GM18870 (cell line): ENCODE data around the gene METTL3.
A peak's percentile ranks its signal among the peaks of the same experiment; 100 is the strongest.

ENCODE experiments used
- ATAC-seq: cut with Tn5 transposase; IDR thresholded peaks from one replicate; pipeline ENCODE4 v1.9.1; 2021; ENCODE audit warnings: moderate library complexity; ENCODE audit not compliant: unreplicated experiment

The METTL3 gene

GRCh38 chr14:21527318-21527679, 16.2 kb upstream of the METTL3 start:
- no peak for ATAC-seq

- no peak for ATAC-seq
Observed at GRCh38 chr14:21526672-21527317, 15.7 kb upstream of the METTL3 start.

GRCh38 chr14:21525962-21526671, 15.0 kb upstream of the METTL3 start, which contains the start of gene SALL2:
Gene SALL2, minus strand, starts transcription at chr14:21526346. Its CDS starts 219 bp downstream, at chr14:21526127.
- no peak for ATAC-seq

GRCh38 chr14:21525571-21525961, 14.4 kb upstream of the METTL3 start:
- no peak for ATAC-seq

GRCh38 chr14:21524575-21525490, 13.7 kb upstream of the METTL3 start:
- ATAC-seq, result no peak

GRCh38 chr14:21523203-21523602, 12.1 kb upstream of the METTL3 start:
- no peak for ATAC-seq

- no peak for ATAC-seq
Observed at GRCh38 chr14:21521501-21521900, 10.4 kb upstream of the METTL3 start.

GRCh38 chr14:21520767-21521166, 9.6 kb upstream of the METTL3 start:
- no peak for ATAC-seq

GRCh38 chr14:21518725-21519124, 7.6 kb upstream of the METTL3 start:
- ATAC-seq, result no peak

GRCh38 chr14:21514341-21514740, 3.2 kb upstream of the METTL3 start:
- ATAC-seq, result no peak

- ATAC-seq, result no peak
Observed at GRCh38 chr14:21509432-21510143, 1.6 kb downstream of the METTL3 start.

GRCh38 chr14:21506557-21506956, 4.6 kb downstream of the METTL3 start:
- ATAC-seq, result no peak

GRCh38 chr14:21505012-21505553, 6.1 kb downstream of the METTL3 start:
- peak; percentile 88 for ATAC-seq

- ATAC-seq, result no peak
Observed at GRCh38 chr14:21503376-21503775, 7.8 kb downstream of the METTL3 start.

- ATAC-seq, result no peak
Observed at GRCh38 chr14:21501568-21501967, 9.6 kb downstream of the METTL3 start.

- no peak for ATAC-seq
Observed at GRCh38 chr14:21498540-21499526, 12.3 kb downstream of the METTL3 start.

GRCh38 chr14:21496453-21496852, 14.7 kb downstream of the METTL3 start:
- ATAC-seq, result no peak

- no peak for ATAC-seq
Observed at GRCh38 chr14:21494902-21495762, 16.0 kb downstream of the METTL3 start.
